K562 (cell line): Measurements from ENCODE around the gene CUL3. TPM values are rescaled to one million over a fixed set of nuclear protein-coding genes. Genes with fewer than 3 reads are reported as not detected.

Source experiments
- ARID1B ChIP-seq: fragments of 450-650 bp; IDR thresholded peaks from 2 replicates; pipeline ENCODE4 v1.6.1; 2016; ENCODE audit warnings: antibody characterized with exemption, mild to moderate bottlenecking, inconsistent platforms
- HDAC8 ChIP-seq: fragments of 450-650 bp; IDR thresholded peaks from 2 replicates; pipeline ENCODE4 v1.6.1; 2016; ENCODE audit warnings: mild to moderate bottlenecking, missing genetic modification characterization, moderate library complexity, missing compliant biosample characterization
- HNRNPLL ChIP-seq: fragments of 200-400 bp; formaldehyde crosslinking; IDR thresholded peaks from 2 replicates; pipeline ENCODE4 v1.6.1; 2017; ENCODE audit warnings: low read length, low read depth, mild to moderate bottlenecking; ENCODE audit not compliant: poor library complexity, severe bottlenecking
- RBM25 ChIP-seq: fragments of 200-400 bp; formaldehyde crosslinking; IDR thresholded peaks from 2 replicates; pipeline ENCODE4 v1.6.1; 2018; ENCODE audit warnings: low read length, low read depth, moderate library complexity; ENCODE audit not compliant: severe bottlenecking
- ZNF134 ChIP-seq: fragments of 250-450 bp; sonication (Bioruptor Pico); conservative IDR thresholded peaks from 2 replicates; pipeline ENCODE4 v1.4.0; 2020
- polyA plus RNA-seq, 8 experiments: library from polyadenylated mRNA; depleted of rRNA in 4 of 8; stranded (reverse) in 5 of 8; unstranded in 3 of 8; fragments of >200 nt; fragmentation: Nextera tagmentation in 2 of 8; fragmentation: Illumina TruSeq in 1 of 8; extraction: Ambion mirVana in 2 of 8; extraction: Trizol in 1 of 8; gene quantifications; 2 replicates each; pipeline versions ENCODE4 v1.2.1 to v1.2.3, GENCODE V29; 2011 to 2014; ENCODE audit warnings: inconsistent platforms in 1 of 8, missing spikeins in 1 of 8
- total RNA-seq, 7 experiments: library from RNA; depleted of rRNA in 6 of 7; stranded (reverse); fragments of >200 nt in 6 of 7; fragmentation: Illumina TruSeq in 2 of 7; extraction: Trizol in 2 of 7; gene quantifications; 2 replicates each; pipeline versions ENCODE4 v1.2.1 to v1.2.3, GENCODE V29; 2011 to 2021; ENCODE audit warnings: low replicate concordance in 1 of 7
- TF ChIP-seq, protein P1 (sequence below), 2 experiments: IDR thresholded peaks; 2 replicates each; pipeline ENCODE4 v1.6.1; 2012; ENCODE audit warnings: improper control_type of control experiment in 2 of 2, low read depth in 2 of 2, low read length in 2 of 2, borderline replicate concordance in 1 of 2
- TF ChIP-seq, protein P2 (sequence below): fragments of 250-450 bp; sonication (Bioruptor Pico); IDR thresholded peaks from 2 replicates; pipeline ENCODE4 v1.4.0; 2020; ENCODE audit warnings: borderline replicate concordance
- TF ChIP-seq, protein P3 (sequence below): sonication (generic); formaldehyde crosslinking; IDR thresholded peaks from 2 replicates; pipeline ENCODE4 v1.5.0; 2020; ENCODE audit warnings: missing genetic modification reagents
- TF ChIP-seq, protein P4 (sequence below): fragments of 200-800 bp; sonication (Bioruptor generic); IDR thresholded peaks from 2 replicates; pipeline ENCODE4 v1.6.1; 2016; ENCODE audit warnings: missing genetic modification characterization, missing compliant biosample characterization

CUL3 gene
- total and polyA plus RNA-seq, 9 of the 15 experiments (the other 6 are each of a cell fraction or from before 2014, with no cell fraction given) = 31.5 to 71.9 (median 56.4) TPM

DNA sequence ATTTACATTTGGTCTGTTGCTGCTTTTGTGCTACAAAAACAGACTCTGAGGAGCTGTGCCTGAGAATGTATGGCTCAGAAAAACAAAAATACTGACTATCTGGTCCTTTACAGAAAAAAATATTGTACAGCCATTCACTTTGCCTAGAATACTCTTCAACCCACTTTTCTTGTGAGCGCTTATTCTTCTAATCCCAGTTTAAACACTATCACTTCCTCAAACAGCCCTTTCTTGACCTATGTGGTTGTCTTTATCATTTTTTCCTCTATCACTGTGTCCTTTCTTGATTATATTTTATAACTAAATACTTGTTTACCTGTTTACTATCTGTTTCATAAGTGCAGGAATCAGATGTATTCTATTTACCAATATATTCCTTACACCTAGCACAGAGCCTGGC is 33.5 kb downstream of the CUL3 start (continued):
- TF ChIP-seq, protein P1, sequence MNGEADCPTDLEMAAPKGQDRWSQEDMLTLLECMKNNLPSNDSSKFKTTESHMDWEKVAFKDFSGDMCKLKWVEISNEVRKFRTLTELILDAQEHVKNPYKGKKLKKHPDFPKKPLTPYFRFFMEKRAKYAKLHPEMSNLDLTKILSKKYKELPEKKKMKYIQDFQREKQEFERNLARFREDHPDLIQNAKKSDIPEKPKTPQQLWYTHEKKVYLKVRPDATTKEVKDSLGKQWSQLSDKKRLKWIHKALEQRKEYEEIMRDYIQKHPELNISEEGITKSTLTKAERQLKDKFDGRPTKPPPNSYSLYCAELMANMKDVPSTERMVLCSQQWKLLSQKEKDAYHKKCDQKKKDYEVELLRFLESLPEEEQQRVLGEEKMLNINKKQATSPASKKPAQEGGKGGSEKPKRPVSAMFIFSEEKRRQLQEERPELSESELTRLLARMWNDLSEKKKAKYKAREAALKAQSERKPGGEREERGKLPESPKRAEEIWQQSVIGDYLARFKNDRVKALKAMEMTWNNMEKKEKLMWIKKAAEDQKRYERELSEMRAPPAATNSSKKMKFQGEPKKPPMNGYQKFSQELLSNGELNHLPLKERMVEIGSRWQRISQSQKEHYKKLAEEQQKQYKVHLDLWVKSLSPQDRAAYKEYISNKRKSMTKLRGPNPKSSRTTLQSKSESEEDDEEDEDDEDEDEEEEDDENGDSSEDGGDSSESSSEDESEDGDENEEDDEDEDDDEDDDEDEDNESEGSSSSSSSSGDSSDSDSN (IDR thresholded peaks at IDR 0.05; ENCODE audit: borderline replicate concordance in 1 of 2, low read depth in 2 of 2, low read length in 2 of 2) = no peak
- TF ChIP-seq, protein P2, sequence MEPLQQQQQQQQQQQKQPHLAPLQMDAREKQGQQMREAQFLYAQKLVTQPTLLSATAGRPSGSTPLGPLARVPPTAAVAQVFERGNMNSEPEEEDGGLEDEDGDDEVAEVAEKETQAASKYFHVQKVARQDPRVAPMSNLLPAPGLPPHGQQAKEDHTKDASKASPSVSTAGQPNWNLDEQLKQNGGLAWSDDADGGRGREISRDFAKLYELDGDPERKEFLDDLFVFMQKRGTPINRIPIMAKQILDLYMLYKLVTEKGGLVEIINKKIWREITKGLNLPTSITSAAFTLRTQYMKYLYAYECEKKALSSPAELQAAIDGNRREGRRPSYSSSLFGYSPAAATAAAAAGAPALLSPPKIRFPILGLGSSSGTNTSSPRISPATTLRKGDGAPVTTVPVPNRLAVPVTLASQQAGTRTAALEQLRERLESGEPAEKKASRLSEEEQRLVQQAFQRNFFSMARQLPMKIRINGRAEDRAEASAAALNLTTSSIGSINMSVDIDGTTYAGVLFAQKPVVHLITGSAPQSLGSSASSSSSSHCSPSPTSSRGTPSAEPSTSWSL (CRISPR knock-in tag) = no peak
- TF ChIP-seq RBM25 (no peak), HDAC8 (no peak), HNRNPLL (no peak), ARID1B (no peak), ZNF134 (CRISPR knock-in tag) (no peak)
- TF ChIP-seq, protein P3, sequence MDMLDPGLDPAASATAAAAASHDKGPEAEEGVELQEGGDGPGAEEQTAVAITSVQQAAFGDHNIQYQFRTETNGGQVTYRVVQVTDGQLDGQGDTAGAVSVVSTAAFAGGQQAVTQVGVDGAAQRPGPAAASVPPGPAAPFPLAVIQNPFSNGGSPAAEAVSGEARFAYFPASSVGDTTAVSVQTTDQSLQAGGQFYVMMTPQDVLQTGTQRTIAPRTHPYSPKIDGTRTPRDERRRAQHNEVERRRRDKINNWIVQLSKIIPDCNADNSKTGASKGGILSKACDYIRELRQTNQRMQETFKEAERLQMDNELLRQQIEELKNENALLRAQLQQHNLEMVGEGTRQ = no peak
- TF ChIP-seq, protein P4, sequence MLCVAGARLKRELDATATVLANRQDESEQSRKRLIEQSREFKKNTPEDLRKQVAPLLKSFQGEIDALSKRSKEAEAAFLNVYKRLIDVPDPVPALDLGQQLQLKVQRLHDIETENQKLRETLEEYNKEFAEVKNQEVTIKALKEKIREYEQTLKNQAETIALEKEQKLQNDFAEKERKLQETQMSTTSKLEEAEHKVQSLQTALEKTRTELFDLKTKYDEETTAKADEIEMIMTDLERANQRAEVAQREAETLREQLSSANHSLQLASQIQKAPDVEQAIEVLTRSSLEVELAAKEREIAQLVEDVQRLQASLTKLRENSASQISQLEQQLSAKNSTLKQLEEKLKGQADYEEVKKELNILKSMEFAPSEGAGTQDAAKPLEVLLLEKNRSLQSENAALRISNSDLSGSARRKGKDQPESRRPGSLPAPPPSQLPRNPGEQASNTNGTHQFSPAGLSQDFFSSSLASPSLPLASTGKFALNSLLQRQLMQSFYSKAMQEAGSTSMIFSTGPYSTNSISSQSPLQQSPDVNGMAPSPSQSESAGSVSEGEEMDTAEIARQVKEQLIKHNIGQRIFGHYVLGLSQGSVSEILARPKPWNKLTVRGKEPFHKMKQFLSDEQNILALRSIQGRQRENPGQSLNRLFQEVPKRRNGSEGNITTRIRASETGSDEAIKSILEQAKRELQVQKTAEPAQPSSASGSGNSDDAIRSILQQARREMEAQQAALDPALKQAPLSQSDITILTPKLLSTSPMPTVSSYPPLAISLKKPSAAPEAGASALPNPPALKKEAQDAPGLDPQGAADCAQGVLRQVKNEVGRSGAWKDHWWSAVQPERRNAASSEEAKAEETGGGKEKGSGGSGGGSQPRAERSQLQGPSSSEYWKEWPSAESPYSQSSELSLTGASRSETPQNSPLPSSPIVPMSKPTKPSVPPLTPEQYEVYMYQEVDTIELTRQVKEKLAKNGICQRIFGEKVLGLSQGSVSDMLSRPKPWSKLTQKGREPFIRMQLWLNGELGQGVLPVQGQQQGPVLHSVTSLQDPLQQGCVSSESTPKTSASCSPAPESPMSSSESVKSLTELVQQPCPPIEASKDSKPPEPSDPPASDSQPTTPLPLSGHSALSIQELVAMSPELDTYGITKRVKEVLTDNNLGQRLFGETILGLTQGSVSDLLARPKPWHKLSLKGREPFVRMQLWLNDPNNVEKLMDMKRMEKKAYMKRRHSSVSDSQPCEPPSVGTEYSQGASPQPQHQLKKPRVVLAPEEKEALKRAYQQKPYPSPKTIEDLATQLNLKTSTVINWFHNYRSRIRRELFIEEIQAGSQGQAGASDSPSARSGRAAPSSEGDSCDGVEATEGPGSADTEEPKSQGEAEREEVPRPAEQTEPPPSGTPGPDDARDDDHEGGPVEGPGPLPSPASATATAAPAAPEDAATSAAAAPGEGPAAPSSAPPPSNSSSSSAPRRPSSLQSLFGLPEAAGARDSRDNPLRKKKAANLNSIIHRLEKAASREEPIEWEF (CRISPR knock-in tag) = no peak
- TF ChIP-seq, all 486 proteins: peak for 0
